Epithelial cell of proximal tubule (primary cell): Measurements from ENCODE around the gene ARHGAP26. TPM values are rescaled to one million over a fixed set of nuclear protein-coding genes. Genes with fewer than 3 reads are reported as not detected.
"Not testable (repeated sequence)": the region's sequence is repeated elsewhere in the genome, so short reads cannot be mapped to it uniquely, and the experiment has no call there.

Experiments
- DNase-seq: peaks from one replicate; pipeline ENCODE4 v3.0.0-alpha.2; 2011; ENCODE audit warnings: low read depth
- H3K4me3 ChIP-seq: 2 replicates; pipeline ENCODE4 v1.5.1; 2011; ENCODE audit warnings: low read depth, mild to moderate bottlenecking, low read length
- CTCF ChIP-seq: conservative IDR thresholded peaks from 2 replicates; pipeline ENCODE4 v1.5.1; 2012; ENCODE audit warnings: low read depth, mild to moderate bottlenecking, low read length
- total RNA-seq: library from RNA; depleted of rRNA; stranded (reverse); fragments of >200 nt; gene quantifications from 2 replicates; pipeline ENCODE4 v1.2.3, GENCODE V29; 2015

ARHGAP26 gene
- total RNA-seq, 1 donor from 2014 or later: 7.0 TPM

- DNase-seq: no peak
- no peak for TF ChIP-seq CTCF
- no peak overlapping the region for H3K4me3 ChIP-seq
Measured at GRCh38 chr5:143196601-143197259, 426.6 kb downstream of the ARHGAP26 start.

GRCh38 chr5:143197260-143197656 is 427.1 kb downstream of the ARHGAP26 start:
- no peak for DNase-seq
- no peak for TF ChIP-seq CTCF
- H3K4me3 ChIP-seq: no peak overlapping the region

DNA sequence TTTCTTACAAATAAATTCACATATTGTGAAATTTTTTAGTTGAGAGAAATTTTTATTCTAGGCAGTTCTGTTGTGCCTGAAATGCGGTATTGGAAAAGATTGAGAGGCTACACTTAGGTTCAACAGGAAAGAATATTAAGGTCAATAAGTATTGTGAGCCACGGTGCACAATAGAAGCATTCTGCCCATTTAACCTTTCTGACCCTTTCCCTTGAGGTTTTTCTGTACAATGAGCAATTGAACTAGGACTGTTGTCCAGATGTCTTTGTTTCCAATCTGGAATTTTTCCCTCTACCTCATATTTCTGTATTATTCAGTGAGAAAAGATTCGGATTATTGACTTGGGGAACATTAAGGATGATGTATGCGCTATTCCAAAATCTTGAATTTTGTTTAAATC is 428.2 kb downstream of the ARHGAP26 start:
- DNase-seq: no peak
- no peak for TF ChIP-seq CTCF
- no peak overlapping the region for H3K4me3 ChIP-seq

- TF ChIP-seq CTCF: no peak
- no peak overlapping the region for H3K4me3 ChIP-seq
- no peak for DNase-seq
Measured at GRCh38 chr5:143199161-143199560, 429.0 kb downstream of the ARHGAP26 start.

DNA sequence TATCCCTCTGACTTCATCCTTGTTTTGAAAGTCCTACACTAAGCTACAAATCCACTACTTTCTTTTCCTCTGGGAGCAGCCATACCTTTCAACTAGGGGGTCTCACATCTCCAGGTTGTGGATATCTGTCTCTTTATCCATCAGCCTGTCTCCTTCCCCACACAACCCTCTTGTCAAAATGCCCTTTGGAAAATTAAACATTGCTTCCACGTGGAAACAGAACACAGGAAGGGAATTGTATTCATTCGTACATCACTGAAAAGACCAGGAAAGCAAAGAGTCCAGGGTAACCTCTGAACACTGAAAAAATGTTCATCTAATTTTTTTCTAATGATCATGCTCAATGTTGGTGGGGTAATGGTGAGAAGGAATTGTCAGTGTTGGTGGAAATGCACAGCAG is 429.7 kb downstream of the ARHGAP26 start:
- H3K4me3 ChIP-seq: no peak overlapping the region
- no peak for DNase-seq
- TF ChIP-seq CTCF: no peak

DNA sequence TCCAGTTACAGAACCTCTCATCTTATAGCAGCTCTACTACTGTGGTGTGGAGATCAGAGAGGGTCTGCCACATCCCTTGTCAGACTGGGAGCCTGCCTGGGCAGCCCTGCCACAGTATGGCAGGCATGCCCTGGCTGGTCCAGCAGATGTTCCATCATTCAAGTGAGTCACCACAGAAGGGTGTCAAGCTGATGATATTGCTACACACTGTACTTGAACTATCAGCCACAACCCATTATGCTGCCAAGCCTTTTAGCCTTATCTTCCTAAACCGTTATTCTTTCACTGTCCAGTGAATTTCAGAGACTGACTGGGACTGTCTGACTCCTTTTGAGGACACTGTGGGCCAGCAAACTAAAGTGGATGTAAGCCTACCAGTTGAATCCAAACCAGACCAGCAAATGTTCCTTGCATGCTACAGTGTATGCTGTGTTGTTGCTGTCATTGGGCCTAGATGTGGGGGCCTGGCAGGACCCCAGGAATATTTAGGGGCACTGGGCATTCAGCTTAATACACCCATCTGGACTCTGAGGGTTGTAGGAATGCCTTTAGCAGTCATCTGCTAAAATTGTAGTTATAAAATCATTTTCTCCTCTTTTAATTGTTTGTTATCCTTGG is 430.7 kb downstream of the ARHGAP26 start:
- TF ChIP-seq CTCF: no peak
- no peak for DNase-seq
- no peak overlapping the region for H3K4me3 ChIP-seq

DNA sequence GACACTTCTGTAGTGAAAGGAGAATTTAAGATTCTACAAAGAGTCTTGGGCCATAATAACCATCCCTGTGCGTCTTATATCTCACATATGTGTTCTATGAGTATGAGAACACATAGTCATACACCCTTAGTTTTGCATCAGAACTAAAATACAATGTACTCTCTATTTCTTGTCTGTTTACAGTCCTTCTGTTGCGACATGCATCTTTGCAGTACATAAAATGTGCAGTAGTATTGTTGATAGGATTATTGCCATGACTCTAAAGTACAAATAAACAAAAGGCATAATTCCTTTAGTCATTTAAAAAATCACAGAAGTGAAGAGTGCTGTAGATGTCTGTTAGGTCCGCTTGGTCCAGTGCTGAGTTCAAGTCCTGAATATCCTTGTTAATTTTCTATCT is 431.4 kb downstream of the ARHGAP26 start:
- TF ChIP-seq CTCF: no peak
- H3K4me3 ChIP-seq: no peak overlapping the region
- no peak for DNase-seq

- not testable (repeated sequence) for DNase-seq, H3K4me3 ChIP-seq
Measured at GRCh38 chr5:143203301-143203956, 433.3 kb downstream of the ARHGAP26 start.
